HFFc6 (cell line): ENCODE measurements around the gene MLLT3. TPM values are rescaled to one million over a fixed set of nuclear protein-coding genes. Genes with fewer than 3 reads are reported as not detected.

Experiments
- DNase-seq: peaks from one replicate; pipeline ENCODE4 v3.0.0-alpha.2; 2018
- H3K27ac Mint-ChIP-seq: 2 replicates; pipeline ENCODE4 v1.8.0; 2020; ENCODE audit warnings: mild to moderate bottlenecking, mixed read lengths
- H3K27me3 Mint-ChIP-seq: 2 replicates; pipeline ENCODE4 v1.8.0; 2021; ENCODE audit warnings: mild to moderate bottlenecking, moderate library complexity, mixed read lengths; ENCODE audit not compliant: insufficient read depth
- H3K36me3 Mint-ChIP-seq: 2 replicates; pipeline ENCODE4 v1.8.0; 2021; ENCODE audit warnings: low read depth, mixed read lengths
- H3K4me1 Mint-ChIP-seq: 2 replicates; pipeline ENCODE4 v1.8.0; 2020; ENCODE audit warnings: low read depth, mixed read lengths
- H3K4me3 Mint-ChIP-seq: 2 replicates; pipeline ENCODE4 v1.8.0; 2020; ENCODE audit warnings: mild to moderate bottlenecking, moderate library complexity, mixed read lengths
- H3K9me3 Mint-ChIP-seq: 2 replicates; pipeline ENCODE4 v1.8.0; 2020; ENCODE audit warnings: mild to moderate bottlenecking, mixed read lengths
- total RNA-seq, 6 experiments: library from RNA; stranded (reverse); fragmentation: NEBNext Ultra II Directional; extraction: Animal tissue kit (Norgen Biotek cat#: 25700); gene quantifications; 2 replicates in 1 of 6; 3 replicates in 5 of 6; pipeline ENCODE4 v1.2.3, GENCODE V29; 2021
- TF ChIP-seq, protein P1 (sequence below): fragments of 200-600 bp; sonication (generic); IDR thresholded peaks from 2 replicates; pipeline ENCODE4 v1.5.0; 2021; ENCODE audit warnings: antibody characterized with exemption, mild to moderate bottlenecking

The MLLT3 gene
- total RNA-seq, 6 experiments from 2014 or later, result 23.1 to 27.5 (median 24.7) TPM

GRCh38 chr9:20414150-20414549 lies 208.1 kb downstream of the MLLT3 start:
- no peak overlapping the region for H3K27ac Mint-ChIP-seq
- H3K36me3 Mint-ChIP-seq, result peaks cover 9% of the 10 kb centered on the region
- no peaks in the 10 kb centered on the region; the same call in 1 of the 2 replicates for H3K27me3 Mint-ChIP-seq
- TF ChIP-seq, protein P1, sequence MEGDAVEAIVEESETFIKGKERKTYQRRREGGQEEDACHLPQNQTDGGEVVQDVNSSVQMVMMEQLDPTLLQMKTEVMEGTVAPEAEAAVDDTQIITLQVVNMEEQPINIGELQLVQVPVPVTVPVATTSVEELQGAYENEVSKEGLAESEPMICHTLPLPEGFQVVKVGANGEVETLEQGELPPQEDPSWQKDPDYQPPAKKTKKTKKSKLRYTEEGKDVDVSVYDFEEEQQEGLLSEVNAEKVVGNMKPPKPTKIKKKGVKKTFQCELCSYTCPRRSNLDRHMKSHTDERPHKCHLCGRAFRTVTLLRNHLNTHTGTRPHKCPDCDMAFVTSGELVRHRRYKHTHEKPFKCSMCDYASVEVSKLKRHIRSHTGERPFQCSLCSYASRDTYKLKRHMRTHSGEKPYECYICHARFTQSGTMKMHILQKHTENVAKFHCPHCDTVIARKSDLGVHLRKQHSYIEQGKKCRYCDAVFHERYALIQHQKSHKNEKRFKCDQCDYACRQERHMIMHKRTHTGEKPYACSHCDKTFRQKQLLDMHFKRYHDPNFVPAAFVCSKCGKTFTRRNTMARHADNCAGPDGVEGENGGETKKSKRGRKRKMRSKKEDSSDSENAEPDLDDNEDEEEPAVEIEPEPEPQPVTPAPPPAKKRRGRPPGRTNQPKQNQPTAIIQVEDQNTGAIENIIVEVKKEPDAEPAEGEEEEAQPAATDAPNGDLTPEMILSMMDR, result no peak
- no peak overlapping the region for H3K4me3 Mint-ChIP-seq
- no peak for DNase-seq
- H3K4me1 Mint-ChIP-seq, result no peaks in the 10 kb centered on the region
- no peaks in the 10 kb centered on the region for H3K9me3 Mint-ChIP-seq

GRCh38 chr9:20409321-20410092 lies 212.8 kb downstream of the MLLT3 start:
- H3K36me3 Mint-ChIP-seq, result peaks cover 9% of the 10 kb centered on the region
- H3K9me3 Mint-ChIP-seq, result no peaks in the 10 kb centered on the region
- no peaks in the 10 kb centered on the region; the same call in 1 of the 2 replicates for H3K27me3 Mint-ChIP-seq
- no peaks in the 10 kb centered on the region for H3K4me1 Mint-ChIP-seq
- H3K27ac Mint-ChIP-seq, result no peak overlapping the region
- no peak overlapping the region for H3K4me3 Mint-ChIP-seq
- TF ChIP-seq, protein P1, result no peak
- DNase-seq, result no peak

- DNase-seq, result no peak
- TF ChIP-seq, protein P1, result no peak
- Mint-ChIP-seq H3K36me3 (peaks cover 2% of the 10 kb centered on the region), H3K9me3 (no peaks in the 10 kb centered on the region), H3K4me1 (no peaks in the 10 kb centered on the region), H3K27ac (no peak overlapping the region), H3K4me3 (no peak overlapping the region), H3K27me3 (no peaks in the 10 kb centered on the region)
These were observed 213.8 kb downstream of the MLLT3 start for GRCh38 chr9:20408513-20408912.

DNA sequence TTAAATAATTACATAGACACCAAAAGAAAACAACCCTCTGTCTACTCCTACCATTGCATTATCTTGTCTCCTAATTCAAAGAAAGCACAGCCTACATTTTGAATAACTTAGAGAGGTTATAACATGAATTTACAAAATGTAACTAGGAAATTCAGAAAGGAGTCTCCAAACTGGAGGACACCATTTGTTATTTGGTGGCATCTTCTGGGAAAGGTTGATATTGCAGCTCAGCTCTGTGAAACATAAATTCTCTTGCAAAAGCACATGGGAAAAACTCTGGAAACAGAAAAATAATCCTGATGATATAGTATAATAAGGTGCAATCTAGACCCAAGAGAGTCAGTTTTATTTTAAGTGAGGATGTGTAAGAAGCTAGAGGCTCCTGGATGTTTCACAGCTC lies 215.3 kb downstream of the MLLT3 start:
- no peaks in the 10 kb centered on the region for H3K9me3 Mint-ChIP-seq
- no peak overlapping the region for H3K4me3 Mint-ChIP-seq

GRCh38 chr9:20406344-20406743 lies 216.0 kb downstream of the MLLT3 start:
- no peak overlapping the region for H3K4me3 Mint-ChIP-seq
- no peaks in the 10 kb centered on the region for H3K36me3 Mint-ChIP-seq
- peaks cover 10% of the 10 kb centered on the region; the same call in 1 of the 2 replicates for H3K4me1 Mint-ChIP-seq
- no peak for DNase-seq
- H3K9me3 Mint-ChIP-seq, result no peaks in the 10 kb centered on the region
- no peak overlapping the region for H3K27ac Mint-ChIP-seq
- TF ChIP-seq, protein P1, result no peak
- H3K27me3 Mint-ChIP-seq, result no peaks in the 10 kb centered on the region

More for the DNA sequence above, 215.3 kb downstream of the MLLT3 start:
- no peak for DNase-seq
- peaks cover 8% of the 10 kb centered on the region; the same call in 1 of the 2 replicates for H3K4me1 Mint-ChIP-seq
- no peaks in the 10 kb centered on the region for H3K36me3 Mint-ChIP-seq
- no peaks in the 10 kb centered on the region for H3K27me3 Mint-ChIP-seq
- no peak overlapping the region for H3K27ac Mint-ChIP-seq
- TF ChIP-seq, protein P1, result peak; percentile 24
